ENCODE data around the gene PDE2A. TPM values are rescaled to one million over a fixed set of nuclear protein-coding genes. Genes with fewer than 3 reads are reported as not detected.

PDE2A gene
- total and polyA plus RNA-seq, 2 donors (not counting 1 experiment from before 2014, with no cell fraction given), result 0.88 to 2.9 TPM

- Histone ChIP-seq H3K79me2 (ENCODE audit: control insufficient read depth, insufficient read depth, low read length) (no peaks in the 10 kb centered on the region), H3K36me3 (replicated peaks in 1 of 2; ENCODE audit: control extremely low read depth in 1 of 2, control insufficient read depth in 1 of 2, extremely low read depth in 1 of 2, insufficient read depth in 2 of 2, low read length in 1 of 2) (no peaks in the 10 kb centered on the region), H3K27ac (ENCODE audit: low read length in 2 of 2) (no peak overlapping the region), H3K4me1 (ENCODE audit: control insufficient read depth in 2 of 2, insufficient read depth in 2 of 2, low read length in 2 of 2) (peaks cover 0 to 2% of the 10 kb centered on the region in 2 donors), H3K4me2 (replicated peaks; ENCODE audit: low read depth, low read length, poor library complexity, severe bottlenecking) (no peak overlapping the region), H3K27me3 (replicated peaks in 1 of 4; ENCODE audit: control extremely low read depth in 1 of 4, control insufficient read depth in 3 of 4, insufficient read depth in 4 of 4, low read length in 3 of 4) (peaks cover 0 to 13% (median 6%) of the 10 kb centered on the region in 4 experiments), H3K4me3 (ENCODE audit: control extremely low read depth in 1 of 5, extremely low read depth in 1 of 5, insufficient read depth in 1 of 5, low read depth in 2 of 5, low read length in 4 of 5) (no peak overlapping the region), H3K9me3 (ENCODE audit: control extremely low read depth in 1 of 3, control insufficient read depth in 2 of 3, insufficient read depth in 1 of 3, low read length in 2 of 3) (no peaks in the 10 kb centered on the region), H3K9ac (ENCODE audit: low read length) (no peak overlapping the region), H4K20me1 (ENCODE audit: control insufficient read depth, insufficient read depth, low read length, poor library complexity, severe bottlenecking) (no peaks in the 10 kb centered on the region), H2AFZ (ENCODE audit: insufficient read depth, low read depth, low read length, poor library complexity, severe bottlenecking) (no peak overlapping the region)
- ATAC-seq (ENCODE audit: low read depth) (no peak), DNase-seq (no peak)
- Mint-ChIP-seq H3K27me3 (peaks cover 39% of the 10 kb centered on the region), H3K4me1 (peaks cover 6% of the 10 kb centered on the region), H3K9me3 (ENCODE audit: insufficient read depth) (no peaks in the 10 kb centered on the region), H3K27ac (no peak overlapping the region), H3K4me3 (no peak overlapping the region)
- ChIA-PET POLR2A (no interaction called here), CTCF (no interaction called here)
- 97% methylated on average over 9 of the region's 14 CpGs for WGBS (ENCODE audit: insufficient coverage)
- TF ChIP-seq EZH2 (IDR thresholded peaks at IDR 0.05; ENCODE audit: borderline replicate concordance, insufficient read depth, low read depth, low read length, poor library complexity, severe bottlenecking) (no peak), CTCF (IDR thresholded peaks at IDR 0.05) (no peak)
- intact Hi-C loops (cut with micrococcal nuclease), result no loop called here
These were observed 98.5 kb downstream of the PDE2A start for GRCh38 chr11:72575533-72576242.

All from B cell (primary cell).